HG02884 (cell line): ENCODE data around the gene ARHGEF12.

Experiments used
- ATAC-seq: cut with Tn5 transposase; IDR thresholded peaks from one replicate; pipeline ENCODE4 v1.9.1; 2021; ENCODE audit warnings: mild to moderate bottlenecking, moderate library complexity; ENCODE audit not compliant: unreplicated experiment

The ARHGEF12 gene

GRCh38 chr11:120385110-120385509 is 48.9 kb downstream of the ARHGEF12 start:
- no peak for ATAC-seq

GRCh38 chr11:120385655-120386054 is 49.4 kb downstream of the ARHGEF12 start:
- no peak for ATAC-seq

- no peak for ATAC-seq
Observed at GRCh38 chr11:120386318-120386717, 50.1 kb downstream of the ARHGEF12 start.

GRCh38 chr11:120386774-120387371 is 50.7 kb downstream of the ARHGEF12 start:
- ATAC-seq, result no peak

GRCh38 chr11:120388261-120388660 is 52.0 kb downstream of the ARHGEF12 start:
- no peak for ATAC-seq

- no peak for ATAC-seq
Observed at GRCh38 chr11:120389693-120390584, 53.7 kb downstream of the ARHGEF12 start.

GRCh38 chr11:120390585-120390922 is 54.3 kb downstream of the ARHGEF12 start:
- no peak for ATAC-seq

- ATAC-seq, result no peak
Observed at GRCh38 chr11:120391292-120391691, 55.1 kb downstream of the ARHGEF12 start.

GRCh38 chr11:120391854-120392253 is 55.6 kb downstream of the ARHGEF12 start:
- ATAC-seq, result no peak

GRCh38 chr11:120392314-120392713 is 56.1 kb downstream of the ARHGEF12 start:
- no peak for ATAC-seq

- no peak for ATAC-seq
Observed at GRCh38 chr11:120392793-120393192, 56.6 kb downstream of the ARHGEF12 start.

- no peak for ATAC-seq
Observed at GRCh38 chr11:120394119-120394518, 57.9 kb downstream of the ARHGEF12 start.

GRCh38 chr11:120395778-120396177 is 59.6 kb downstream of the ARHGEF12 start:
- no peak for ATAC-seq

GRCh38 chr11:120398132-120398531 is 61.9 kb downstream of the ARHGEF12 start:
- ATAC-seq, result no peak

GRCh38 chr11:120399307-120399706 is 63.1 kb downstream of the ARHGEF12 start:
- no peak for ATAC-seq

GRCh38 chr11:120400564-120401364 is 64.6 kb downstream of the ARHGEF12 start:
- no peak for ATAC-seq

GRCh38 chr11:120401506-120401905 is 65.3 kb downstream of the ARHGEF12 start:
- ATAC-seq, result no peak

- ATAC-seq, result no peak
Observed at GRCh38 chr11:120403966-120404365, 67.8 kb downstream of the ARHGEF12 start.

- ATAC-seq, result no peak
Observed at GRCh38 chr11:120404495-120404894, 68.3 kb downstream of the ARHGEF12 start.

GRCh38 chr11:120409655-120410054 is 73.4 kb downstream of the ARHGEF12 start:
- no peak for ATAC-seq

GRCh38 chr11:120410622-120411380 is 74.6 kb downstream of the ARHGEF12 start:
- no peak for ATAC-seq
